Measurements from ENCODE around the gene RPL34.

Gene RPL34

DNA sequence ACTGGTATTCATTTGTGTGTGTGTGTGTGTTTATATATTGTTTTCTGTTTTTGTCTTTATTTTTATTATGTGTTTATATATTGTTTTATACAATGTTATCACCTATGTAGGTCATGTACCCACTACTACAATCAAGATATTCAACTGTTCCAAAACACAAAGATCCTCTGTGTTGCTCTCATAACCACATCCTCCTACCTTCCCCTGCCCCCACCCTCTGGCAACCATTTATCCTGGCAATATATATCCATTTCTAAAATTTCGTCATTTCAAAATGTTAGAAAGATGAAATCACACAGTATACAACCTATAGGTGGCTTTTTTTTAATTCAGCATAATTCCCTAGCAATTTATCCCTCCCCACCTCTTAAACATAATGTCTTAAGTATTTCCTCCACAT lies 18.8 kb upstream of the RPL34 start:
- no peak overlapping the region for H4K91ac ChIP-seq (ENCODE audit: low read length)
- no peak overlapping the region for H3K23ac ChIP-seq (ENCODE audit: low read length in 2 of 2)
- no peak overlapping the region for H3K4ac ChIP-seq (ENCODE audit: low read depth in 1 of 2, low read length in 2 of 2)
- H3K18ac ChIP-seq (ENCODE audit: low read depth in 1 of 2, low read length in 2 of 2): no peak overlapping the region
- no peak overlapping the region for H2AK5ac ChIP-seq (ENCODE audit: low read length, severe bottlenecking)
- no peak overlapping the region for H2BK12ac ChIP-seq (ENCODE audit: low read length in 2 of 2)
- no peak overlapping the region for H3K27ac ChIP-seq (ENCODE audit: low read length, poor library complexity, severe bottlenecking)
- H3K27me3 ChIP-seq (ENCODE audit: control insufficient read depth in 1 of 2, insufficient read depth in 1 of 2, low read length in 2 of 2): no peaks in the 10 kb centered on the region
- no peak for DNase-seq
- H3K9ac ChIP-seq (ENCODE audit: low read length): no peak overlapping the region
- no peak overlapping the region for H3K4me3 ChIP-seq (ENCODE audit: insufficient read depth in 1 of 2, low read depth in 1 of 2, low read length in 2 of 2)
- no peak overlapping the region for H2BK15ac ChIP-seq (ENCODE audit: low read depth, poor library complexity, severe bottlenecking)
- H3K14ac ChIP-seq (ENCODE audit: low read length in 2 of 2): no peak overlapping the region
- no peaks in the 10 kb centered on the region for H3K9me3 ChIP-seq (ENCODE audit: control insufficient read depth, low read length)
- no peaks in the 10 kb centered on the region for H3K4me1 ChIP-seq (ENCODE audit: control insufficient read depth, insufficient read depth, low read depth, low read length)
- H3K4me2 ChIP-seq (ENCODE audit: low read length, poor library complexity, severe bottlenecking): no peak overlapping the region
- 90% methylated on average over 1 of the region's 1 CpG for WGBS
- H2BK5ac ChIP-seq (ENCODE audit: low read depth, low read length, poor library complexity, severe bottlenecking): no peak overlapping the region
- H3K79me1 ChIP-seq (replicated peaks; ENCODE audit: low read length, poor library complexity, severe bottlenecking): no peaks in the 10 kb centered on the region
- H4K8ac ChIP-seq (ENCODE audit: low read length): no peak overlapping the region
- H2BK120ac ChIP-seq (ENCODE audit: low read depth, low read length): no peak overlapping the region
- H2AFZ ChIP-seq (ENCODE audit: low read depth, low read length): no peak overlapping the region
- H3K36me3 ChIP-seq (ENCODE audit: control insufficient read depth in 1 of 2, insufficient read depth in 2 of 2, low read depth in 1 of 2, low read length in 2 of 2): no peaks in the 10 kb centered on the region

- H3K18ac ChIP-seq (ENCODE audit: low read depth in 1 of 2, low read length in 2 of 2): no peak overlapping the region
- no peak overlapping the region for H4K91ac ChIP-seq (ENCODE audit: low read length)
- no peaks in the 10 kb centered on the region for H3K9me3 ChIP-seq (ENCODE audit: control insufficient read depth, low read length)
- no peak overlapping the region for H2BK15ac ChIP-seq (ENCODE audit: low read depth, poor library complexity, severe bottlenecking)
- no peaks in the 10 kb centered on the region for H3K4me1 ChIP-seq (ENCODE audit: control insufficient read depth, insufficient read depth, low read depth, low read length)
- no peak overlapping the region for H2AK5ac ChIP-seq (ENCODE audit: low read length, severe bottlenecking)
- no peaks in the 10 kb centered on the region for H3K79me1 ChIP-seq (replicated peaks; ENCODE audit: low read length, poor library complexity, severe bottlenecking)
- H3K27ac ChIP-seq (ENCODE audit: low read length, poor library complexity, severe bottlenecking): no peak overlapping the region
- H3K36me3 ChIP-seq (ENCODE audit: control insufficient read depth in 1 of 2, insufficient read depth in 2 of 2, low read depth in 1 of 2, low read length in 2 of 2): no peaks in the 10 kb centered on the region
- no peak for DNase-seq
- no peak overlapping the region for H3K4ac ChIP-seq (ENCODE audit: low read depth in 1 of 2, low read length in 2 of 2)
- no peak overlapping the region for H3K23ac ChIP-seq (ENCODE audit: low read length in 2 of 2)
- no peak overlapping the region for H2BK5ac ChIP-seq (ENCODE audit: low read depth, low read length, poor library complexity, severe bottlenecking)
- H3K27me3 ChIP-seq (ENCODE audit: control insufficient read depth in 1 of 2, insufficient read depth in 1 of 2, low read length in 2 of 2): no peaks in the 10 kb centered on the region
- H3K9ac ChIP-seq (ENCODE audit: low read length): no peak overlapping the region
- H3K4me2 ChIP-seq (ENCODE audit: low read length, poor library complexity, severe bottlenecking): no peak overlapping the region
- no peak overlapping the region for H2AFZ ChIP-seq (ENCODE audit: low read depth, low read length)
- H3K14ac ChIP-seq (ENCODE audit: low read length in 2 of 2): no peak overlapping the region
- no peak overlapping the region for H2BK120ac ChIP-seq (ENCODE audit: low read depth, low read length)
- WGBS: 98% methylated on average over 3 of the region's 3 CpGs
- H2BK12ac ChIP-seq (ENCODE audit: low read length in 2 of 2): no peak overlapping the region
- H4K8ac ChIP-seq (ENCODE audit: low read length): no peak overlapping the region
- no peak overlapping the region for H3K4me3 ChIP-seq (ENCODE audit: insufficient read depth in 1 of 2, low read depth in 1 of 2, low read length in 2 of 2)
Measured at GRCh38 chr4:108602163-108602562, 18.2 kb upstream of the RPL34 start.

DNA sequence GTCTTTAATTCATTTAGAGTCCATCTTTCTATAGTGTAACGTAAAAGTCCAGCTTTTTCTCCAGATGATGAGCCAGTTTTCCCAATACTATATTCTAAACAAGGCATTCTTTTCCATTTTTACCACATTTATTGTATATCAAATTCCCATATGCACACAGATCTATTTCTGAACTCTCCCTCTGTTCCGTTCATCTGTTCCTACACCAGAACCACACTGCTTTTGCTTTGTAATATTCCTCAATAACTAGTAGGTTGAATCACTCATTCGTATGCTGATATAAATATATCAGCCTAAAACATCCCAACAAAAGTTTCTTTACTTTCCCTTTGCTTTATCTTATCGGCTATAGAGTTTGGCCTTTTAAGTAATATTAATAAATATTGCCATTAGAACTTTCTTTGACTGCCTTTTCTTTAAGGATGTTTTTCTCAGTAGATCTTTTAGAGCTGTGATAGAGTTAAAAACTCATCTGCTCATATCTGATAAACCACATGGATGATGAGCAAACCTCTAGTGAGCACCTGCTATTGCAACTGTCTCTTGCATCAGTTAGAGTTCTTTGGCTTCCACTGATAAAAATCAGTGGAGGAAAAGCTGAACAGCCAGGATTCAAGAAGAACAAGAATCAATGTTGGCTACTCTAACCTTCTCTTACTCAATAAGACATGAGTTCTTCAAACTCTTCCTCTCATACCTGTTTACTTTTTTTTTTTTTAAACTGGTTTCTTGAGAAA lies 13.1 kb upstream of the RPL34 start:
- Histone ChIP-seq H3K23ac (ENCODE audit: low read length in 2 of 2) (no peak overlapping the region), H3K9me3 (ENCODE audit: control insufficient read depth, low read length) (no peaks in the 10 kb centered on the region), H3K4ac (ENCODE audit: low read depth in 1 of 2, low read length in 2 of 2) (no peak overlapping the region), H3K4me1 (ENCODE audit: control insufficient read depth, insufficient read depth, low read depth, low read length) (no peaks in the 10 kb centered on the region), H3K79me1 (replicated peaks; ENCODE audit: low read length, poor library complexity, severe bottlenecking) (no peaks in the 10 kb centered on the region), H3K4me3 (ENCODE audit: insufficient read depth in 1 of 2, low read depth in 1 of 2, low read length in 2 of 2) (no peak overlapping the region), H3K14ac (ENCODE audit: low read length in 2 of 2) (no peak overlapping the region), H2BK5ac (ENCODE audit: low read depth, low read length, poor library complexity, severe bottlenecking) (no peak overlapping the region), H2BK12ac (ENCODE audit: low read length in 2 of 2) (no peak overlapping the region), H3K9ac (ENCODE audit: low read length) (no peak overlapping the region), H3K4me2 (ENCODE audit: low read length, poor library complexity, severe bottlenecking) (no peak overlapping the region), H2AFZ (ENCODE audit: low read depth, low read length) (no peak overlapping the region), H3K36me3 (ENCODE audit: control insufficient read depth in 1 of 2, insufficient read depth in 2 of 2, low read depth in 1 of 2, low read length in 2 of 2) (no peaks in the 10 kb centered on the region), H4K8ac (ENCODE audit: low read length) (no peak overlapping the region), H2BK120ac (ENCODE audit: low read depth, low read length) (no peak overlapping the region), H2AK5ac (ENCODE audit: low read length, severe bottlenecking) (no peak overlapping the region), H4K91ac (ENCODE audit: low read length) (no peak overlapping the region), H2BK15ac (ENCODE audit: low read depth, poor library complexity, severe bottlenecking) (no peak overlapping the region), H3K27me3 (ENCODE audit: control insufficient read depth in 1 of 2, insufficient read depth in 1 of 2, low read length in 2 of 2) (no peaks in the 10 kb centered on the region), H3K27ac (ENCODE audit: low read length, poor library complexity, severe bottlenecking) (no peak overlapping the region), H3K18ac (ENCODE audit: low read depth in 1 of 2, low read length in 2 of 2) (no peak overlapping the region)
- WGBS: 79% methylated on average over 3 of the region's 4 CpGs
- DNase-seq: no peak

DNA sequence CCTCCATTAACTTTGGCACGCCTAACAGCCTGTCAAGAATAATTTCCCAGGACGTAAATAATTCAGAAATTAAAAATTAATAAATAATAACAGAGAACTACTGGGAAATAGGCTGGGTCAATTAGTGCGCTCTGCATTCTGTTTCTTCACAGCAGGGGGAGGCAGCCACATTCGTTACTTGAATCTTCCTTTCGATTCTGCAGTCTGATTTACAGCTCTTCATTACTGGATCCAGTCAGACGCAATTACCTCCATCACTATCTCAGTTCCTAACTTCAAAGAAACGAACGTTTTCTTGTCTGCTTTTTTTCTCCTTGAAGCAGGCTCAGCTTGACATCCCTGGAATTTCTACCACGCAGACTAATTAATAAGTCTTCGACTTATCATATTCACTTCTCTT lies 9.0 kb upstream of the RPL34 start:
- Histone ChIP-seq H4K8ac (ENCODE audit: low read length) (no peak overlapping the region), H3K79me1 (replicated peaks; ENCODE audit: low read length, poor library complexity, severe bottlenecking) (no peaks in the 10 kb centered on the region), H2BK15ac (ENCODE audit: low read depth, poor library complexity, severe bottlenecking) (no peak overlapping the region), H3K23ac (ENCODE audit: low read length in 2 of 2) (no peak overlapping the region), H2BK120ac (ENCODE audit: low read depth, low read length) (no peak overlapping the region), H3K4me2 (ENCODE audit: low read length, poor library complexity, severe bottlenecking) (peak overlapping the region; percentile 56), H3K14ac (ENCODE audit: low read length in 2 of 2) (no peak overlapping the region), H3K27me3 (ENCODE audit: control insufficient read depth in 1 of 2, insufficient read depth in 1 of 2, low read length in 2 of 2) (no peaks in the 10 kb centered on the region), H2AFZ (ENCODE audit: low read depth, low read length) (no peak overlapping the region), H3K9ac (ENCODE audit: low read length) (peak overlapping the region; percentile 74), H3K27ac (ENCODE audit: low read length, poor library complexity, severe bottlenecking) (no peak overlapping the region), H3K9me3 (ENCODE audit: control insufficient read depth, low read length) (peaks cover 16% of the 10 kb centered on the region), H3K4me3 (ENCODE audit: insufficient read depth in 1 of 2, low read depth in 1 of 2, low read length in 2 of 2) (peak overlapping the region in 1 of 2 experiments; percentile 79), H3K4me1 (ENCODE audit: control insufficient read depth, insufficient read depth, low read depth, low read length) (no peaks in the 10 kb centered on the region), H3K4ac (ENCODE audit: low read depth in 1 of 2, low read length in 2 of 2) (no peak overlapping the region), H4K91ac (ENCODE audit: low read length) (no peak overlapping the region), H2AK5ac (ENCODE audit: low read length, severe bottlenecking) (no peak overlapping the region), H3K18ac (ENCODE audit: low read depth in 1 of 2, low read length in 2 of 2) (no peak overlapping the region), H2BK5ac (ENCODE audit: low read depth, low read length, poor library complexity, severe bottlenecking) (no peak overlapping the region), H2BK12ac (ENCODE audit: low read length in 2 of 2) (no peak overlapping the region), H3K36me3 (ENCODE audit: control insufficient read depth in 1 of 2, insufficient read depth in 2 of 2, low read depth in 1 of 2, low read length in 2 of 2) (no peaks in the 10 kb centered on the region)
- 20% methylated on average over 7 of the region's 10 CpGs for WGBS
- DNase-seq: peak; percentile 45

Data from mesenchymal stem cell (in vitro differentiated cells and primary cell).